HepG2 (cell line): ENCODE data around the gene THOC7. TPM values are rescaled to one million over a fixed set of nuclear protein-coding genes. Genes with fewer than 3 reads are reported as not detected.

Source experiments
- ATAC-seq: fragments of 200-7000 bp; cut with Tn5 transposase; 3 replicates; pipeline ENCODE4 v1.9.1; 2020; ENCODE audit warnings: mild to moderate bottlenecking, moderate library complexity
- BruUV-seq: library from RNA; stranded (reverse); fragments of 400-500 nt; replicated peaks from 2 replicates; lab custom pipeline; 2021; lab: Mats Ljungman, UMichigan
- CTCF ChIA-PET: fragments of 300-600 bp; formaldehyde crosslinking; extraction: SDS; loops from one replicate; lab custom pipeline; 2021; ENCODE audit warnings: low total read pairs, inconsistent platforms, low intra/inter-chr PET ratio; lab: Yijun Ruan, JAX
- POLR2A ChIA-PET: fragments of 350-600 bp; sonication (Branson Sonifier 250); formaldehyde crosslinking; loops from one replicate; lab custom pipeline; 2020; ENCODE audit warnings: antibody characterized with exemption, inconsistent platforms; lab: Yijun Ruan, JAX
- DNase-seq: peaks from one replicate; pipeline ENCODE4 v3.0.0-alpha.2; 2015; ENCODE audit warnings: low spot score
- FAIRE-seq: peaks from 3 replicates; lab custom pipeline; 2011; peaks lifted over from hg19 to GRCh38; lab: Jason Lieb, UNC
- H2AFZ ChIP-seq: one replicate; pipeline ENCODE4 v1.6.1; 2011; ENCODE audit warnings: low read length, inconsistent platforms
- H3K27ac ChIP-seq: fragments of 300-600 bp; 3 replicates; pipeline ENCODE4 v1.8.0; 2011; ENCODE audit warnings: mixed run types, mild to moderate bottlenecking, mixed read lengths, low read length, inconsistent platforms; ENCODE audit not compliant: insufficient read depth; ENCODE audit errors: extremely low read length
- H3K27me3 ChIP-seq, 2 experiments: fragments of 200-600 bp in 1 of 2; 2 replicates in 1 of 2; 3 replicates in 1 of 2; pipeline versions ENCODE4 v1.6.0 to v1.8.0; 2011; ENCODE audit warnings: low read length in 2 of 2, mild to moderate bottlenecking in 2 of 2, moderate library complexity in 2 of 2, inconsistent platforms in 1 of 2; ENCODE audit not compliant: insufficient read depth in 2 of 2, control insufficient read depth in 1 of 2
- H3K36me3 ChIP-seq, 2 experiments: fragments of 200-600 bp in 1 of 2; replicated peaks in 1 of 2; 2 replicates in 1 of 2; 3 replicates in 1 of 2; pipeline versions ENCODE4 v1.5.1 to v1.8.0; 2011; ENCODE audit warnings: low read length in 2 of 2, inconsistent platforms in 1 of 2; ENCODE audit not compliant: insufficient read depth in 2 of 2, control insufficient read depth in 1 of 2
- H3K4me1 ChIP-seq: 2 replicates; pipeline ENCODE4 v1.5.1; 2012; ENCODE audit warnings: low read length, inconsistent platforms; ENCODE audit not compliant: insufficient read depth
- H3K4me2 ChIP-seq: 2 replicates; pipeline ENCODE4 v1.6.0; 2011; ENCODE audit warnings: low read depth, low read length, inconsistent platforms
- H3K4me3 ChIP-seq, 3 experiments: fragments of 200-600 bp in 1 of 3; sonication (generic), shearing (Covaris generic) in 1 of 3; replicated peaks in 1 of 3; 2 replicates each; pipeline ENCODE4 v1.5.1; 2011 to 2016; ENCODE audit warnings: low read length in 3 of 3, inconsistent platforms in 2 of 3, low read depth in 2 of 3, mild to moderate bottlenecking in 2 of 3, control low read depth in 1 of 3, mixed read lengths in 1 of 3; ENCODE audit not compliant: insufficient read depth in 1 of 3
- H3K79me2 ChIP-seq: one replicate; pipeline ENCODE4 v1.6.1; 2011; ENCODE audit warnings: low read length, inconsistent platforms; ENCODE audit not compliant: insufficient read depth
- H3K9ac ChIP-seq: 2 replicates; pipeline ENCODE4 v1.6.0; 2011; ENCODE audit warnings: mild to moderate bottlenecking, low read depth, low read length, inconsistent platforms; ENCODE audit not compliant: insufficient read depth
- H3K9me3 ChIP-seq: 2 replicates; pipeline ENCODE4 v1.5.1; 2012; ENCODE audit warnings: mild to moderate bottlenecking, low read length
- H4K20me1 ChIP-seq: 2 replicates; pipeline ENCODE4 v1.6.0; 2011; ENCODE audit warnings: inconsistent platforms, mild to moderate bottlenecking, low read length, moderate library complexity; ENCODE audit not compliant: insufficient read depth
- HDAC2 ChIP-seq: sonication (generic); formaldehyde crosslinking; IDR thresholded peaks from 2 replicates; pipeline ENCODE4 v1.4.0; 2020; ENCODE audit warnings: missing genetic modification reagents
- IRF2 ChIP-seq: IDR thresholded peaks from 2 replicates; pipeline ENCODE4 v1.6.1; 2018; ENCODE audit warnings: missing genetic modification reagents, missing compliant biosample characterization
- KDM5A ChIP-seq: fragments of 200-600 bp; sonication (generic); IDR thresholded peaks from 2 replicates; pipeline ENCODE4 v1.7.0; 2018; ENCODE audit warnings: antibody characterized with exemption, mild to moderate bottlenecking, low read length, borderline replicate concordance
- MTF1 ChIP-seq: sonication (generic); formaldehyde crosslinking; IDR thresholded peaks from 2 replicates; pipeline ENCODE4 v1.5.0; 2020; ENCODE audit warnings: missing genetic modification reagents
- MXI1 ChIP-seq: IDR thresholded peaks from 3 replicates; pipeline ENCODE4 v1.6.1; 2012; ENCODE audit warnings: low read depth, low read length, inconsistent platforms, borderline replicate concordance
- NFKB2 ChIP-seq: sonication (generic); formaldehyde crosslinking; IDR thresholded peaks from 2 replicates; pipeline ENCODE4 v1.4.0; 2020; ENCODE audit warnings: missing genetic modification reagents, borderline replicate concordance
- NRL ChIP-seq: sonication (generic); formaldehyde crosslinking; IDR thresholded peaks from 2 replicates; pipeline ENCODE4 v1.5.0; 2020; ENCODE audit warnings: missing genetic modification reagents, mild to moderate bottlenecking, moderate library complexity, borderline replicate concordance
- TGIF2 ChIP-seq: IDR thresholded peaks from 2 replicates; pipeline ENCODE4 v1.6.1; 2016; ENCODE audit warnings: control low read depth, missing compliant biosample characterization
- ZBTB20 ChIP-seq: sonication (generic); formaldehyde crosslinking; IDR thresholded peaks from 2 replicates; pipeline ENCODE4 v1.8.1; 2023; ENCODE audit warnings: missing genetic modification reagents, low read depth, mild to moderate bottlenecking, borderline replicate concordance
- ZC3H13 ChIP-seq: sonication (generic); formaldehyde crosslinking; IDR thresholded peaks from 2 replicates; pipeline ENCODE4 v1.8.1; 2023; ENCODE audit warnings: mild to moderate bottlenecking, missing genetic modification reagents, moderate library complexity
- ZFAT ChIP-seq: sonication (generic); formaldehyde crosslinking; conservative IDR thresholded peaks from 2 replicates; pipeline ENCODE4 v1.8.1; 2023; ENCODE audit warnings: missing genetic modification reagents, inconsistent platforms
- ZKSCAN1 ChIP-seq: fragments of 150-350 bp; IDR thresholded peaks from 2 replicates; pipeline ENCODE4 v1.6.1; 2014; ENCODE audit warnings: low read length
- ZNF205 ChIP-seq: IDR thresholded peaks from 2 replicates; pipeline ENCODE4 v1.6.1; 2018; ENCODE audit warnings: missing biosample characterization, missing genetic modification reagents
- ZNF792 ChIP-seq: IDR thresholded peaks from 2 replicates; pipeline ENCODE4 v1.6.1; 2016
- WGBS: methylation state at CpG from one replicate; pipeline ENCODE4 v1.1.6; 2017; ENCODE audit warnings: low lambda C conversion rate; 5-methylcytosine and 5-hydroxymethylcytosine counted together
- in situ Hi-C: cut with HindIII; loops from 2 replicates; pipeline ENCODE4 v1.10.0; 2017; ENCODE audit warnings: low pct_unique_long_range_greater_than_20kb; ENCODE audit not compliant: extremely low pct_ligation_motif_present
- intact Hi-C: fragments of 100-400 bp; cut with micrococcal nuclease; formaldehyde crosslinking; loops from one replicate; pipeline ENCODE4 v1.10.0; 2022; ENCODE audit not compliant: unreplicated experiment
- polyA plus RNA-seq, 8 experiments: library from polyadenylated mRNA; depleted of rRNA in 3 of 8; stranded (reverse) in 7 of 8; unstranded in 1 of 8; fragments of >200 nt; fragmentation: Illumina TruSeq in 4 of 8; extraction: Trizol in 4 of 8; gene quantifications; 2 replicates each; pipeline versions ENCODE4 v1.2.1 to v1.2.3, GENCODE V29; 2011 to 2016; ENCODE audit warnings: low read depth in 4 of 8, missing spikeins in 1 of 8, mixed read lengths in 1 of 8; ENCODE audit not compliant: insufficient read depth in 1 of 8
- total RNA-seq, 5 experiments: library from RNA; depleted of rRNA; stranded (reverse); fragments of >200 nt; fragmentation: Illumina TruSeq; extraction: Trizol; gene quantifications; 2 replicates each; pipeline ENCODE4 v1.2.3, GENCODE V29; 2016; ENCODE audit warnings: low read depth in 1 of 5
- TF ChIP-seq, protein P1 (sequence below): sonication (generic); formaldehyde crosslinking; IDR thresholded peaks from 2 replicates; pipeline ENCODE4 v1.5.0; 2020; ENCODE audit warnings: missing genetic modification reagents
- TF ChIP-seq, protein P2 (sequence below): sonication (generic); formaldehyde crosslinking; IDR thresholded peaks from 2 replicates; pipeline ENCODE4 v1.5.0; 2020; ENCODE audit warnings: missing genetic modification reagents, mild to moderate bottlenecking, borderline replicate concordance
- TF ChIP-seq, protein P3 (sequence below): IDR thresholded peaks from 2 replicates; pipeline ENCODE4 v1.6.1; 2016; ENCODE audit warnings: missing biosample characterization, missing genetic modification reagents, low read depth
- TF ChIP-seq, protein P4 (sequence below): sonication (generic); formaldehyde crosslinking; IDR thresholded peaks from 2 replicates; pipeline ENCODE4 v1.4.0; 2020; ENCODE audit warnings: mild to moderate bottlenecking, missing genetic modification reagents
- TF ChIP-seq, protein P5 (sequence below): IDR thresholded peaks from 2 replicates; pipeline ENCODE4 v1.6.1; 2016; ENCODE audit warnings: low read depth, borderline replicate concordance

THOC7 gene
- total and polyA plus RNA-seq, 2 of the 13 experiments (the other 11 are each of a cell fraction or from before 2014, with no cell fraction given), result 32.8 to 63.5 TPM

DNA sequence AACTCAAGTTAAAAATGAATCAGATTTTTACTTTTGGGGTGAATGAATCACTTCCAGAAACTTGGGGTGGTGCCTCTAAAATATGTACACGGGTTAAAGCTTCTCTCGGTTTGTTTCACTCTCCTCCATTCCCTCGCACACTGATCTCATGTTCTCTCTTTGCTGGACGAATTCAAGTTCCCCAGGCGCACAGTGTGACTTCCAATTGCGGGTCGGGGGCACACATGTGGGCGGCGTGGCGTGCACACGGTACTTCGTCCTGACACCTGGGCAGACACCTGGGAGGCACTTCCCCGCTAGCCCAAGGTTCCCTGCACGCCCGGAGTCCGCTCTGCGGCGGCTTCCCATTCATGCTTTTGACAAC lies 47.9 kb upstream of the THOC7 start:
- ChIA-PET POLR2A (interaction anchor here (1.1 to 2.0 kb wide), 9 partner anchors 16 to 65 kb away, joined by 3 to 11 read pairs (median 5); partner anchors contain the start of genes ATXN7 and THOC7), CTCF (no interaction called here)
- peak overlapping the region; percentile 94 for H3K9ac ChIP-seq
- FAIRE-seq, result no peak
- no peaks in the 10 kb centered on the region for H4K20me1 ChIP-seq
- 2% methylated on average over 13 of the region's 18 CpGs for WGBS
- H2AFZ ChIP-seq, result no peak overlapping the region
- H3K36me3 ChIP-seq, result peaks cover 2 to 4% of the 10 kb centered on the region in 2 experiments; a peak in 3 of 5 replicates
- in situ Hi-C loops (loop anchor here (5.0 to 10.0 kb wide), 2 partner anchors 47 to 81 kb away; partner anchors contain the start of genes ATXN7 and THOC7), intact Hi-C loops (loop anchor here (2.0 to 5.0 kb wide), 2 partner anchors 47 to 51 kb away; no protein-coding TSS in a partner anchor)
- peak overlapping the region; percentile 98 for H3K27ac ChIP-seq
- no peak for DNase-seq
- peak overlapping the region; percentile 61 to 79 (median 61) for H3K4me3 ChIP-seq
- ATAC-seq, result no peak
- no peaks in the 10 kb centered on the region for H3K9me3 ChIP-seq
- BruUV-seq, result no TSS peak
- H3K4me1 ChIP-seq, result peaks cover 36% of the 10 kb centered on the region
- peaks cover 26% of the 10 kb centered on the region for H3K79me2 ChIP-seq
- H3K27me3 ChIP-seq, result no peaks in the 10 kb centered on the region
- H3K4me2 ChIP-seq, result peak overlapping the region; percentile 83
- TF ChIP-seq ZNF205 (CRISPR knock-in tag) (0 out of 2 replicates have a peak, but pooled peaks have one; percentile 33), KDM5A (0 out of 2 replicates have a peak, but pooled peaks have one; percentile 29), ZNF792 (0 out of 2 replicates have a peak, but pooled peaks have one; percentile 24), NRL (CRISPR knock-in tag) (0 out of 2 replicates have a peak, but pooled peaks have one; percentile 58), ZKSCAN1 (peak; percentile 80), MTF1 (CRISPR knock-in tag) (0 out of 2 replicates have a peak, but pooled peaks have one; percentile 43), MXI1 (0 out of 3 replicates have a peak, but pooled peaks have one; percentile 61), ZFAT (CRISPR knock-in tag) (no peak), NFKB2 (CRISPR knock-in tag) (0 out of 2 replicates have a peak, but pooled peaks have one; percentile 53), ZC3H13 (CRISPR knock-in tag) (peak; percentile 61; the same call in 1 of the 2 replicates), TGIF2 (0 out of 2 replicates have a peak, but pooled peaks have one; percentile 26), IRF2 (CRISPR knock-in tag) (0 out of 2 replicates have a peak, but pooled peaks have one; percentile 12), ZBTB20 (CRISPR knock-in tag) (no peak), HDAC2 (peak; percentile 21; the same call in 1 of the 2 replicates)
- TF ChIP-seq, protein P1, sequence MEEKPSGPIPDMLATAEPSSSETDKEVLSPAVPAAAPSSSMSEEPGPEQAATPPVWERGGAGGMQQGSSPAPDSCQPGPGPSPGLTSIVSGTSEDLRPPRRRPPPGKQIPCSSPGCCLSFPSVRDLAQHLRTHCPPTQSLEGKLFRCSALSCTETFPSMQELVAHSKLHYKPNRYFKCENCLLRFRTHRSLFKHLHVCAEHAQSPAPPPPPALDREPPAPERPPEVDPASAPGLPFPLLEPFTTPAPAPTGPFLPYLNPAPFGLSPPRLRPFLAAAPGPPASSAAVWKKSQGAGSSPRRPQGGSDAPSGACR, result no peak
- TF ChIP-seq, protein P2, sequence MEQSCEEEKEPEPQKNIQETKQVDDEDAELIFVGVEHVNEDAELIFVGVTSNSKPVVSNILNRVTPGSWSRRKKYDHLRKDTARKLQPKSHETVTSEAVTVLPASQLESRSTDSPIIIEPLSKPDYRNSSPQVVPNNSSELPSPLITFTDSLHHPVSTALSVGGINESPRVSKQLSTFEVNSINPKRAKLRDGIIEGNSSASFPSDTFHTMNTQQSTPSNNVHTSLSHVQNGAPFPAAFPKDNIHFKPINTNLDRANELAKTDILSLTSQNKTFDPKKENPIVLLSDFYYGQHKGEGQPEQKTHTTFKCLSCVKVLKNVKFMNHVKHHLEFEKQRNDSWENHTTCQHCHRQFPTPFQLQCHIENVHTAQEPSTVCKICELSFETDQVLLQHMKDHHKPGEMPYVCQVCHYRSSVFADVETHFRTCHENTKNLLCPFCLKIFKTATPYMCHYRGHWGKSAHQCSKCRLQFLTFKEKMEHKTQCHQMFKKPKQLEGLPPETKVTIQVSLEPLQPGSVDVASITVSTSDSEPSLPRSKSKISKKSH (CRISPR knock-in tag), result 0 out of 2 replicates have a peak, but pooled peaks have one; percentile 35
- TF ChIP-seq, protein P3, sequence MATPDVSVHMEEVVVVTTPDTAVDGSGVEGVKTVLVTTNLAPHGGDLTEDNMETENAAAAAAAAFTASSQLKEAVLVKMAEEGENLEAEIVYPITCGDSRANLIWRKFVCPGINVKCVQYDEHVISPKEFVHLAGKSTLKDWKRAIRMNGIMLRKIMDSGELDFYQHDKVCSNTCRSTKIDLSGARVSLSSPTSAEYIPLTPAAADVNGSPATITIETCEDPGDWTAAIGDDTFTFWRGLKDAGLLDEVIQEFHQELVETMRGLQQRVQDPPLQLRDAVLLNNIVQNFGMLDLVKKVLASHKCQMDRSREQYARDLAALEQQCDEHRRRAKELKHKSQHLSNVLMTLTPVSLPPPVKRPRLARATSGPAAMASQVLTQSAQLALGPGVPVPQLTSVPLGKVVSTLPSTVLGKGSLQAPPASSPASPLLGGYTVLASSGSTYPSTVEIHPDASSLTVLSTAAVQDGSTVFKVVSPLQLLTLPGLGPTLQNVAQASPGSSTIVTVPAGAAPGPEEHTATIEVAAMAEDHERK (CRISPR knock-in tag), result no peak
- TF ChIP-seq, protein P4, sequence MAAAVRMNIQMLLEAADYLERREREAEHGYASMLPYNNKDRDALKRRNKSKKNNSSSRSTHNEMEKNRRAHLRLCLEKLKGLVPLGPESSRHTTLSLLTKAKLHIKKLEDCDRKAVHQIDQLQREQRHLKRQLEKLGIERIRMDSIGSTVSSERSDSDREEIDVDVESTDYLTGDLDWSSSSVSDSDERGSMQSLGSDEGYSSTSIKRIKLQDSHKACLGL (CRISPR knock-in tag), result 0 out of 2 replicates have a peak, but pooled peaks have one; percentile 27
- TF ChIP-seq, protein P5, sequence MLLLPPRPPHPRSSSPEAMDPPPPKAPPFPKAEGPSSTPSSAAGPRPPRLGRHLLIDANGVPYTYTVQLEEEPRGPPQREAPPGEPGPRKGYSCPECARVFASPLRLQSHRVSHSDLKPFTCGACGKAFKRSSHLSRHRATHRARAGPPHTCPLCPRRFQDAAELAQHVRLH, result 0 out of 2 replicates have a peak, but pooled peaks have one; percentile 15
